Neural cell (in vitro differentiated cells): Measurements from ENCODE around the gene BIK.

ENCODE experiments used
- EP300 ChIP-seq: fragments of 450-650 bp; conservative IDR thresholded peaks from 2 replicates; pipeline ENCODE4 v1.6.1; 2014; ENCODE audit warnings: antibody characterized with exemption, mild to moderate bottlenecking, moderate library complexity; ENCODE audit not compliant: poor library complexity, severe bottlenecking
- EZH2 ChIP-seq: fragments of 200-600, 300-800 bp; shearing (Covaris generic), sonication (generic); IDR thresholded peaks from 2 replicates; pipeline ENCODE4 v1.6.1; 2014; ENCODE audit warnings: antibody characterized with exemption, low read length, borderline replicate concordance, mild to moderate bottlenecking; ENCODE audit not compliant: insufficient read depth, poor library complexity, severe bottlenecking
- POLR2AphosphoS5 ChIP-seq: IDR thresholded peaks from 2 replicates; pipeline ENCODE4 v1.6.1; 2012
- RAD21 ChIP-seq: fragments of 450-650 bp; conservative IDR thresholded peaks from 2 replicates; pipeline ENCODE4 v1.6.1; 2014; ENCODE audit warnings: antibody characterized with exemption, mild to moderate bottlenecking, moderate library complexity
- SMC3 ChIP-seq: fragments of 450-650 bp; conservative IDR thresholded peaks from 2 replicates; pipeline ENCODE4 v1.6.1; 2014; ENCODE audit warnings: antibody characterized with exemption, mild to moderate bottlenecking, moderate library complexity; ENCODE audit not compliant: poor library complexity
- TAF1 ChIP-seq: IDR thresholded peaks from 2 replicates; pipeline ENCODE4 v1.6.1; 2012; ENCODE audit warnings: low read depth
- TF ChIP-seq, protein P1 (sequence below): fragments of 450-650 bp; IDR thresholded peaks from 2 replicates; pipeline ENCODE4 v1.5.1; 2014; ENCODE audit warnings: antibody characterized with exemption, mild to moderate bottlenecking, moderate library complexity; ENCODE audit not compliant: poor library complexity, severe bottlenecking
- TF ChIP-seq, protein P2 (sequence below): IDR thresholded peaks from 2 replicates; pipeline ENCODE4 v1.6.1; 2012; ENCODE audit warnings: borderline replicate concordance

- TF ChIP-seq, protein P1, sequence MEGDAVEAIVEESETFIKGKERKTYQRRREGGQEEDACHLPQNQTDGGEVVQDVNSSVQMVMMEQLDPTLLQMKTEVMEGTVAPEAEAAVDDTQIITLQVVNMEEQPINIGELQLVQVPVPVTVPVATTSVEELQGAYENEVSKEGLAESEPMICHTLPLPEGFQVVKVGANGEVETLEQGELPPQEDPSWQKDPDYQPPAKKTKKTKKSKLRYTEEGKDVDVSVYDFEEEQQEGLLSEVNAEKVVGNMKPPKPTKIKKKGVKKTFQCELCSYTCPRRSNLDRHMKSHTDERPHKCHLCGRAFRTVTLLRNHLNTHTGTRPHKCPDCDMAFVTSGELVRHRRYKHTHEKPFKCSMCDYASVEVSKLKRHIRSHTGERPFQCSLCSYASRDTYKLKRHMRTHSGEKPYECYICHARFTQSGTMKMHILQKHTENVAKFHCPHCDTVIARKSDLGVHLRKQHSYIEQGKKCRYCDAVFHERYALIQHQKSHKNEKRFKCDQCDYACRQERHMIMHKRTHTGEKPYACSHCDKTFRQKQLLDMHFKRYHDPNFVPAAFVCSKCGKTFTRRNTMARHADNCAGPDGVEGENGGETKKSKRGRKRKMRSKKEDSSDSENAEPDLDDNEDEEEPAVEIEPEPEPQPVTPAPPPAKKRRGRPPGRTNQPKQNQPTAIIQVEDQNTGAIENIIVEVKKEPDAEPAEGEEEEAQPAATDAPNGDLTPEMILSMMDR = no peak
- TF ChIP-seq EP300 (no peak), POLR2AphosphoS5 (no peak), TAF1 (no peak), RAD21 (no peak), SMC3 (no peak), EZH2 (no peak)
- TF ChIP-seq, protein P2, sequence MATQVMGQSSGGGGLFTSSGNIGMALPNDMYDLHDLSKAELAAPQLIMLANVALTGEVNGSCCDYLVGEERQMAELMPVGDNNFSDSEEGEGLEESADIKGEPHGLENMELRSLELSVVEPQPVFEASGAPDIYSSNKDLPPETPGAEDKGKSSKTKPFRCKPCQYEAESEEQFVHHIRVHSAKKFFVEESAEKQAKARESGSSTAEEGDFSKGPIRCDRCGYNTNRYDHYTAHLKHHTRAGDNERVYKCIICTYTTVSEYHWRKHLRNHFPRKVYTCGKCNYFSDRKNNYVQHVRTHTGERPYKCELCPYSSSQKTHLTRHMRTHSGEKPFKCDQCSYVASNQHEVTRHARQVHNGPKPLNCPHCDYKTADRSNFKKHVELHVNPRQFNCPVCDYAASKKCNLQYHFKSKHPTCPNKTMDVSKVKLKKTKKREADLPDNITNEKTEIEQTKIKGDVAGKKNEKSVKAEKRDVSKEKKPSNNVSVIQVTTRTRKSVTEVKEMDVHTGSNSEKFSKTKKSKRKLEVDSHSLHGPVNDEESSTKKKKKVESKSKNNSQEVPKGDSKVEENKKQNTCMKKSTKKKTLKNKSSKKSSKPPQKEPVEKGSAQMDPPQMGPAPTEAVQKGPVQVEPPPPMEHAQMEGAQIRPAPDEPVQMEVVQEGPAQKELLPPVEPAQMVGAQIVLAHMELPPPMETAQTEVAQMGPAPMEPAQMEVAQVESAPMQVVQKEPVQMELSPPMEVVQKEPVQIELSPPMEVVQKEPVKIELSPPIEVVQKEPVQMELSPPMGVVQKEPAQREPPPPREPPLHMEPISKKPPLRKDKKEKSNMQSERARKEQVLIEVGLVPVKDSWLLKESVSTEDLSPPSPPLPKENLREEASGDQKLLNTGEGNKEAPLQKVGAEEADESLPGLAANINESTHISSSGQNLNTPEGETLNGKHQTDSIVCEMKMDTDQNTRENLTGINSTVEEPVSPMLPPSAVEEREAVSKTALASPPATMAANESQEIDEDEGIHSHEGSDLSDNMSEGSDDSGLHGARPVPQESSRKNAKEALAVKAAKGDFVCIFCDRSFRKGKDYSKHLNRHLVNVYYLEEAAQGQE = no peak
Measured at GRCh38 chr22:43118953-43119458, 8.5 kb downstream of the BIK start.
